ENCODE results near the gene LMF2. TPM values are rescaled to one million over a fixed set of nuclear protein-coding genes. Genes with fewer than 3 reads are reported as not detected.
A peak's percentile ranks its signal among the peaks of the same experiment; 100 is the strongest.

Gene LMF2
- total RNA-seq, 2 donors from 2014 or later, result 147 to 158 TPM

GRCh38 chr22:50516891-50517290, 9.4 kb upstream of the LMF2 start:
- TF ChIP-seq POLR2A (IDR thresholded peaks at IDR 0.05) (no peak), CTCF (IDR thresholded peaks at IDR 0.05) (no peak)
- 43 to 77% methylated on average over 1 to 16 of the region's 16 CpGs for WGBS, 2 donors
- no peaks in the 10 kb centered on the region for H3K9me3 ChIP-seq
- H3K4me1 ChIP-seq, result no peaks in the 10 kb centered on the region
- H3K27me3 ChIP-seq, result no peaks in the 10 kb centered on the region
- intact Hi-C loops (cut with DNase I), result no loop called here
- no peak overlapping the region for H3K4me3 ChIP-seq
- peaks cover 0 to 5% of the 10 kb centered on the region in 2 donors for H3K36me3 ChIP-seq (replicated peaks in 1 of 2; ENCODE audit: insufficient read depth in 1 of 2, low read depth in 2 of 2)
- no peak for DNase-seq
- no peak overlapping the region for H3K27ac ChIP-seq
- ATAC-seq, result no peak

- no peaks in the 10 kb centered on the region for H3K27me3 ChIP-seq
- ATAC-seq (no peak), DNase-seq (no peak)
- H3K27ac ChIP-seq, result no peak overlapping the region
- TF ChIP-seq CTCF (IDR thresholded peaks at IDR 0.05), result no peak
- no peak for TF ChIP-seq POLR2A (IDR thresholded peaks at IDR 0.05)
- no peak overlapping the region for H3K4me3 ChIP-seq
- no peaks in the 10 kb centered on the region for H3K4me1 ChIP-seq
- peaks cover 0 to 5% of the 10 kb centered on the region in 2 donors for H3K36me3 ChIP-seq (replicated peaks in 1 of 2; ENCODE audit: insufficient read depth in 1 of 2, low read depth in 2 of 2)
- 93 to 98% methylated on average over 8 of the region's 8 CpGs for WGBS, 2 donors
- intact Hi-C loops (cut with DNase I), result no loop called here
- H3K9me3 ChIP-seq, result no peaks in the 10 kb centered on the region
Measured at GRCh38 chr22:50516068-50516467, 8.6 kb upstream of the LMF2 start.

- TF ChIP-seq POLR2A (IDR thresholded peaks at IDR 0.05) (no peak), CTCF (IDR thresholded peaks at IDR 0.05) (no peak)
- Histone ChIP-seq H3K36me3 (replicated peaks in 1 of 2; ENCODE audit: insufficient read depth in 1 of 2, low read depth in 2 of 2) (no peaks in the 10 kb centered on the region), H3K4me3 (no peak overlapping the region), H3K27ac (no peak overlapping the region), H3K27me3 (no peaks in the 10 kb centered on the region), H3K9me3 (no peaks in the 10 kb centered on the region), H3K4me1 (peaks cover 11% of the 10 kb centered on the region)
- no peak for DNase-seq
- intact Hi-C loops (cut with DNase I), result no loop called here
- no peak for ATAC-seq
- 89 to 92% methylated on average over 7 to 15 of the region's 15 CpGs for WGBS, 2 donors
Measured at GRCh38 chr22:50513175-50513574, 5.7 kb upstream of the LMF2 start.

GRCh38 chr22:50508897-50509296, 1.4 kb upstream of the LMF2 start:
- Histone ChIP-seq H3K4me3 (no peak overlapping the region), H3K27me3 (no peaks in the 10 kb centered on the region), H3K4me1 (peaks cover 38% of the 10 kb centered on the region), H3K36me3 (replicated peaks in 1 of 2; ENCODE audit: insufficient read depth in 1 of 2, low read depth in 2 of 2) (no peaks in the 10 kb centered on the region), H3K27ac (peak overlapping the region; percentile 90 to 95 (median 92)), H3K9me3 (no peaks in the 10 kb centered on the region)
- intact Hi-C loops (cut with DNase I), result loop anchor here (10.0 kb wide), 1 partner anchor 264 kb away; the partner anchor contains the start of gene TUBGCP6
- DNase-seq, result no peak
- TF ChIP-seq CTCF (IDR thresholded peaks at IDR 0.05) (no peak), POLR2A (IDR thresholded peaks at IDR 0.05) (no peak)
- 12 to 13% methylated on average over 3 of the region's 3 CpGs for whole genome bisulfite sequencing, 2 donors
- no peak for ATAC-seq

All from body of pancreas (tissue), 4 donors.